Embryonic facial prominence (tissue), 1 donor: ENCODE results near the gene MZF1.
A peak's percentile ranks its signal among the peaks of the same experiment; 100 is the strongest.

Experiments
- DNase-seq: peaks from one replicate; pipeline ENCODE4 v3.0.0-alpha.2; 2016; ENCODE audit errors: extremely low spot score

The MZF1 gene

GRCh38 chr19:58570770-58571574, 2.2 kb downstream of the MZF1 start:
- DNase-seq = no peak

GRCh38 chr19:58569943-58570670, 3.0 kb downstream of the MZF1 start:
- DNase-seq = no peak

GRCh38 chr19:58569191-58569942, 3.8 kb downstream of the MZF1 start:
- DNase-seq = no peak

- DNase-seq = no peak
Measured at GRCh38 chr19:58568453-58569130, 4.5 kb downstream of the MZF1 start.

GRCh38 chr19:58566989-58567388, 6.1 kb downstream of the MZF1 start:
- DNase-seq = no peak

- DNase-seq = no peak
Measured at GRCh38 chr19:58563823-58564222, 9.3 kb downstream of the MZF1 start.

GRCh38 chr19:58563034-58563573, 10.0 kb downstream of the MZF1 start:
- DNase-seq = no peak

- DNase-seq = no peak
Measured at GRCh38 chr19:58562122-58563033, 10.8 kb downstream of the MZF1 start.

GRCh38 chr19:58561373-58562121, 11.6 kb downstream of the MZF1 start:
- DNase-seq = no peak

- DNase-seq = no peak
Measured at GRCh38 chr19:58560921-58561320, 12.2 kb downstream of the MZF1 start.

GRCh38 chr19:58560007-58560887, 12.9 kb downstream of the MZF1 start:
- no peak for DNase-seq

GRCh38 chr19:58559275-58560006, 13.7 kb downstream of the MZF1 start:
- DNase-seq = peak; percentile 61

GRCh38 chr19:58558623-58559274, 14.4 kb downstream of the MZF1 start:
- peak; percentile 97 for DNase-seq

- DNase-seq = no peak
Measured at GRCh38 chr19:58558066-58558622, 15.0 kb downstream of the MZF1 start, which contains the start of gene UBE2M. UBE2M (minus strand) TSS chr19:58558611; CDS start chr19:58558381, 230 bp downstream.

GRCh38 chr19:58557221-58558065, 15.7 kb downstream of the MZF1 start:
- no peak for DNase-seq

- no peak for DNase-seq
Measured at GRCh38 chr19:58556622-58557220, 16.4 kb downstream of the MZF1 start.
